Measurements from ENCODE around the gene PRR14L. TPM values are rescaled to one million over a fixed set of nuclear protein-coding genes. Genes with fewer than 3 reads are reported as not detected.
"Not testable (repeated sequence)": the region's sequence is repeated elsewhere in the genome, so short reads cannot be mapped to it uniquely, and the experiment has no call there.

Gene PRR14L
- total RNA-seq, 3 donors from 2014 or later: 61.7 to 64.6 (median 63.5) TPM

DNA sequence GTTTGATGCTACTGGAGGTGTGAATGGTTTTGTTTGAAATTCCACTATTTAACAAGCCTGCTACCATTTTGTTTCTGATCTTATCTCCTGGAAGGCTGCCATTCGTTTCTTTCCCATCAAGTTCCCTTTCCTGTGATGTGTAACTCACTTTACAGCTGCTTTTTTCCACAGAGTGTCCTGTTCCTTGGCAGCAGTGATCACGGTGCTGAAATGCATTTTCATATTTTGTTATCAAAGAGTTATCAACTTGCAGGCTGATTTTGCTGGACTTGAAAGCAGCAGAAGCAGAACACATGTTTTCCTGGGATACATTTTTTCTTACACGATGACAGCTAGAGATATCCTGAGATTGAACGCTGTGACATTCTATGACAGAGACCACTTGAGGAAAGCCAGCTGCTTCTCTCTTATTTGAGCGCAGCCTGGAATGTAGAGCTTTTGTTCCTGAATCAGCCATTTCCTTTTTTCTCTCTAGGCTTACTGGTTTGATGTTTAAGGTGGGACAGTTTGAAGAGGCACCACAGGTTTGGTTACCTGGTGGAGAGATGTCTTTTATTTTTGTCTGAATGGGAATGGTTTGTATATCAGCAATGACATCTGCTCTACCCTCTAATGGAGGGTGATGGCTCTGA, 34.7 kb downstream of the PRR14L start:
- TF ChIP-seq, protein P1, sequence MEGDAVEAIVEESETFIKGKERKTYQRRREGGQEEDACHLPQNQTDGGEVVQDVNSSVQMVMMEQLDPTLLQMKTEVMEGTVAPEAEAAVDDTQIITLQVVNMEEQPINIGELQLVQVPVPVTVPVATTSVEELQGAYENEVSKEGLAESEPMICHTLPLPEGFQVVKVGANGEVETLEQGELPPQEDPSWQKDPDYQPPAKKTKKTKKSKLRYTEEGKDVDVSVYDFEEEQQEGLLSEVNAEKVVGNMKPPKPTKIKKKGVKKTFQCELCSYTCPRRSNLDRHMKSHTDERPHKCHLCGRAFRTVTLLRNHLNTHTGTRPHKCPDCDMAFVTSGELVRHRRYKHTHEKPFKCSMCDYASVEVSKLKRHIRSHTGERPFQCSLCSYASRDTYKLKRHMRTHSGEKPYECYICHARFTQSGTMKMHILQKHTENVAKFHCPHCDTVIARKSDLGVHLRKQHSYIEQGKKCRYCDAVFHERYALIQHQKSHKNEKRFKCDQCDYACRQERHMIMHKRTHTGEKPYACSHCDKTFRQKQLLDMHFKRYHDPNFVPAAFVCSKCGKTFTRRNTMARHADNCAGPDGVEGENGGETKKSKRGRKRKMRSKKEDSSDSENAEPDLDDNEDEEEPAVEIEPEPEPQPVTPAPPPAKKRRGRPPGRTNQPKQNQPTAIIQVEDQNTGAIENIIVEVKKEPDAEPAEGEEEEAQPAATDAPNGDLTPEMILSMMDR (IDR thresholded peaks at IDR 0.05): no peak
- intact Hi-C loops (cut with DNase I, micrococcal nuclease): no loop called here
- no peaks in the 10 kb centered on the region for H3K4me1 ChIP-seq (ENCODE audit: low read depth)
- no peak overlapping the region for H3K4me3 ChIP-seq
- DNase-seq (no peak), ATAC-seq (no peak)
- no peaks in the 10 kb centered on the region for H3K9me3 ChIP-seq
- peaks cover 4% of the 10 kb centered on the region for H3K36me3 ChIP-seq (ENCODE audit: low read depth)

DNA sequence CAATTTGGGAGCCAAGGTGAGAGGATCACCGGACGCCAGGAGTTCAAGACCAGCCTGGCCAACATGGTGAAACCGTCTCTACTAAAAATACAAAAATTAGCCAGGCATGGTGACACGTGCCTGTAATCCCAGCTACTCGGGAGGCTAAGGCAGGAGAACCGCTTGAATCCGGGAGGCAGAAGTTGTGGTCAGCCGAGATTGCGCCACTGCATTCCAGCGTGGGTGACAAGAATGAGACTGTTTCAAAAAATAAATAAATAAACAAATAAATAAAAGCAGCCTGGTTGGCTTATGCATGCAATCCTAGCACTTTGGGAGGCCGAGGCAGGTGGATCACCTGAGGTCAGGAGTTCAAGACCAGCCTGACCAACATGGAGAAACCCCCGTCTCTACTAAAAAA, 38.7 kb downstream of the PRR14L start:
- DNase-seq; H3K9me3 ChIP-seq; intact Hi-C loops (cut with DNase I, micrococcal nuclease); H3K4me3 ChIP-seq; H3K36me3 ChIP-seq (ENCODE audit: low read depth); ATAC-seq: not testable (repeated sequence)
- peaks cover 11% of the 10 kb centered on the region for H3K4me1 ChIP-seq (ENCODE audit: low read depth)

DNA sequence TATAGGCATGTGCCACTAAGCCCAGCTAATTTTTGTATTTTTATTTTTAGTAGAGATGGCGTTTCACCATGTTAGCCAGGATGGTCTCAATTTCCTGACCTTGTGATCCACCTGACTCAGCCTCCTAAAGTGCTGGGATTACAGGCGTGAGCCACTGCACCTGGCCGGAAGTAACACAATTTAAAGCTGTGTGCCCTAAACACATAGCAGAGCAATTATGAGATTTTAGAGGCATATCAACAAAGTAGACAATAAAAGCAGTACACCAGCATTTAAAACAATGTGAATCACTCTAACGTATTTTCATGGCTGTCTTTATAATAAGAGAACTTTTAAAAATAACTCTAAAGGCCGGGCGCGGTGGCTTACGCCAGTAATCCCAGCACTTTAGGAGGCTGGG, 42.4 kb downstream of the PRR14L start:
- DNase-seq (peak in 1 of 3 donors; percentile 14), ATAC-seq (peak; percentile 93)
- no peaks in the 10 kb centered on the region for H3K36me3 ChIP-seq (ENCODE audit: low read depth)
- peaks cover 11% of the 10 kb centered on the region for H3K4me1 ChIP-seq (ENCODE audit: low read depth)
- H3K9me3 ChIP-seq: no peaks in the 10 kb centered on the region
- intact Hi-C loops (cut with DNase I, micrococcal nuclease): no loop called here
- no peak overlapping the region for H3K4me3 ChIP-seq
- TF ChIP-seq, protein P1 (IDR thresholded peaks at IDR 0.05): no peak

DNA sequence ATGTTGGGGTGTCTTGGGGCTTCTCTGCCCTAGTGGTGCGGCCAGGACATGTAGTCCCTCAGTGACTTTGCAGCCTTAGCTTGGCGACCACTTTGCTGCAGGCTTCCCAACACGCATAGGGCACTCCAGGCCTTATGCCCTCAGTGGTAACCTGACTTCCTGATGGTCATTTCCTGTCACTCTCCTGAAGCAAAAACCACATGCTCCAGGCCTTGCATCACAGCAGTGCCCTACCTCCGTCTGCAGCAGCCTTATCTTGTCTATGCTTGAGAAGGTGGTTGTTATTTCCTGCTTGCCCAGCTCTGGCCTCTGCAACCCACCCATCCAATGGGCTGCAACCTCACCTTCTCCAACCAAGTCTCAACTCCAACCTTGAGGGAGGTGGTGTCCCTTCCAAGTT, 54.5 kb downstream of the PRR14L start:
- DNase-seq (peak in 1 of 3 donors; percentile 7), ATAC-seq (no peak)
- Histone ChIP-seq H3K36me3 (ENCODE audit: low read depth) (no peaks in the 10 kb centered on the region), H3K9me3 (no peaks in the 10 kb centered on the region), H3K4me3 (no peak overlapping the region), H3K4me1 (ENCODE audit: low read depth) (no peaks in the 10 kb centered on the region)
- TF ChIP-seq, protein P1 (IDR thresholded peaks at IDR 0.05): no peak
- intact Hi-C loops (cut with DNase I, micrococcal nuclease): no loop called here

DNA sequence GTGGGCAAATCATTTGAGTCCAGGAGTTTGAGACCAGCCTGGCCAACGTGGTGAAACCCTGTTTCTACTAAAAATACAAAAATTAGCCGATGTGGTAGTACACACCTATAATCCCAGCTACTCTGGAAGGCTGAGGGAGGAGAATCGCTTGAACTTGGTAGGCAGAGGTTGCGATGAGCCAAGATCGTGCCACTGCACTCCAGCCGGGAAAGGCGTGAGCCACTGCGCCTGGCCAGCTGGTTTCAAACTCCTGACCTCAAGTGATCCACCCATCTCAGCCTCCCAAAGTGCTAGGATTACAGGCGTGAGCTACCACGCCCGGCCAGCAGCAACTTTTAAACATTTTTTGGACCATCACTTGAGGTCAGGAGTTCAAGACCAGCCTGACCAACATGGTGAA, 55.9 kb downstream of the PRR14L start:
- ATAC-seq; H3K9me3 ChIP-seq; H3K4me3 ChIP-seq; intact Hi-C loops (cut with DNase I, micrococcal nuclease); DNase-seq; H3K36me3 ChIP-seq (ENCODE audit: low read depth); H3K4me1 ChIP-seq (ENCODE audit: low read depth): not testable (repeated sequence)

DNA sequence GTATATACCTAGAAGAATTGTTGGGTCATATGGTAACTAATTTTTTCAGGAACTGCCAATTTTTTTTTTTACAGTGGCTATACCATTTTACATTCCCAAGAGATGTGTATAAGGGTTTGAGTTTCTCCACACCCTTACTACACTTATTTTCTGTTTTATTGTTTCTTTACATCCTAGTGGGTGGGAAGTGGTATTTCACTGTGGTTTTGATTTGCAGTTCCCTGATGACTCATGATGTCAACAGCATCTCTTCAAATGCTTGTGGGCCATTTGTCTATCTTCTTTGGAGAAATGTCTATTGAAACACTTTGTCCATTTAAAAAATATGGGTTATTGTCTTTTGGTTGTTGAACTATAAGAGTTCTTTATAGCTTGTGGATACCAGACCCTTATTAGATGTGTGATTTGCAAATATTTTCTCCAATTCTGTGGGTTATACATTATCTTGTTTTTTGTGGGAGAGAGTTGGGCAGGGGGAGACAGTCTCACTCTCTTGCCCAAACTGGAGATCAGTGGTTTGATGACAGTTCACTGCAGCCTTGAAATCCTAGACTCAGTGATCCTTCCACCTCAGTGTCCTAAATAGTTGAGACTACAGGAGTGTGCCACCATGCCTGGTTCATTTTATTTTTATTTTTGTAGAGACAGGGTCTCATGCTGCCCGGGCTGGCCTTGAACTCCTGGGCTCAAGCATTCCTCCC, 57.6 kb downstream of the PRR14L start:
- no peak overlapping the region for H3K4me3 ChIP-seq
- ATAC-seq: no peak
- H3K9me3 ChIP-seq: no peaks in the 10 kb centered on the region
- H3K36me3 ChIP-seq (ENCODE audit: low read depth): no peaks in the 10 kb centered on the region
- TF ChIP-seq, protein P1 (IDR thresholded peaks at IDR 0.05): no peak
- no peaks in the 10 kb centered on the region for H3K4me1 ChIP-seq (ENCODE audit: low read depth)
- intact Hi-C loops (cut with DNase I, micrococcal nuclease): no loop called here
- no peak for DNase-seq
